HG03460 (cell line): Measurements from ENCODE around the gene ATP10B.
A peak's percentile ranks its signal among the peaks of the same experiment; 100 is the strongest.
"Not testable (repeated sequence)": the region's sequence is repeated elsewhere in the genome, so short reads cannot be mapped to it uniquely, and the experiment has no call there.

Experiments
- ATAC-seq: cut with Tn5 transposase; IDR thresholded peaks from one replicate; pipeline ENCODE4 v1.9.1; 2021; ENCODE audit not compliant: unreplicated experiment

The ATP10B gene

DNA sequence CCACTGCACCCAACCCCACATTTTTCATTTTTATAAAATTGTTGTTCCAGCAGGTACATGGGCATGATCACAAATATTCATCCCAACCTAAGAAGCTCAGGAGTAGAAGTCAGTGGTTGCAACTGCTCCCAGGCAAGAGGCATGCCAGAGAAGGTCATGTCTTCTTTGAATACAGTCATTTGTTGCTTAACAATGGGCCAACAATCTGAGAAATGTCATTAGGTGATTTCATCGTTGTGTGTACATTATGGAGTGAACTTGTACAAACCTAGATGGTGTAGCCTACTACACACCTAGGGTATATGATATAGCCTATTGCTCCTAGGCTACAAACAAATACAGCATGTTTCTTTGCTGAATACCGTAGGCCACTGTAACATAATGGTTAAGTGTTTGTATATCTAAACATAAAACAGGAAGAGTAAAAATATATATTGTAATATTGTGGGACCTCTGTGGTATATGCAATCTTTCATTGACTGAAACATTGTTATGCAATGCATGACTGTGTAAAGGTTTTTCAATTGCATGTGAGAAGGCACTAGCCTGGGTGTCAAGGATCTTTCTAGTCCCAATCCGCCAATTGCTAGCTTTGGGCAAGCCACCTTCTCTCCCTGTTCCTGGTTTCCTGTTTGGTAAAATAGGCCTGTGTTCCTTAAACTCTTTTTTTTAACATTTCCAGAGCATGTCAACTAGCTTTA is 27.6 kb downstream of the ATP10B start:
- ATAC-seq: no peak

DNA sequence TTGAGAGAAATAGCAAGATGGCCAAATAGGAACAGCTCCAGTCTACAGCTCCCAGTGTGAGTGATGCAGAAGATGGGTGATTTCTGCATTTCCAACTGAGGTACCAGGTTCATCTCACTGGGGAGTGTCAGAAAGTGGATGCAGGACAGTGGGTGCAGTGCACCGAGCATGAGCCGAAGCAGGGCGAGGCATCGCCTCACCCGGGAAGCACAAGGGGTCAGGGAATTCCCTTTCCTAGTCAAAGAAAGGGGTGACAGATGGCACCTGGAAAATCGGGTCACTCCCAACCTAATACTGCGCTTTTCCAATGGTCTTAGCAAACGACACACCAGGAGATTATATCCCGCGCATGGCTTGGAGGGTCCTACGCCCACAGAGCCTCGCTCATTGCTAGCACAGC is 39.0 kb downstream of the ATP10B start:
- not testable (repeated sequence) for ATAC-seq

DNA sequence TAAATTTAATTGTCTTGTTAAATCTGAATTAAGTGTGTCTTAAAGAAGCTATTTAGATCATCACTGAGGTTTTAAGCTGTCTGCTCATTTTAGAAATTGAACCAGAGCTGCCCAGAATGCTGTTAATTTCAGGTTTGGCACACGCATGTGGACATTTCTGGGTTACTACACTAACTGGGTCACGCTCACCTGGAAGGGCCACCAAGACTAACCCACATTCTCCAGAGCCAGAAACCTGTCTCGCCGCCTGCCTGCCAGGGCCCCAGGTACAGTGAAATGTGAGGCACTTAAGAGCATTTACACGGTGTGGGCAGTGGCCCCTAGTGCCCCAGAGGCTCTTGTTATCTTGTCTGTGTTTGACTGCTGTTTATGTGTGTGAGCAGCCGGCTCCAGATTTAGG is 46.6 kb downstream of the ATP10B start:
- ATAC-seq: no peak

DNA sequence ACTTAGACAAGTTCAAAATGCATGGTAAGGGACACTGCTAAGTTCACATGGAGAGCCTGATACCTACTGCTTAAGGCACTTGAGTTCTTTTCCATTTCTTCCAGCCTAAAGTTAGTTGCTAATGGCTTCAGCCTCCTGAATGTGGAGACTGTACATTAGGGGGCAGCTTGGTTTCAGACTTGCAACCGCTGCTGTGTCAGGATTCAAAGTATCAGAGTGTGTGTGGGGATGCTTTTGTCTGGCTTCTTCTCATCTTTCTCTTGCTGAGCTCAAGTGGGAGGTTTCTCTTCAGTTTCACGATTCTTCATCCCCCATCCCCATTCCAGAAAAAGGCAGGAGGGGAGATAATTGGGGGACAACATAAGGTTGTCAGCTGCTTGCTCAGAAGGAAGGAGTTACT is 49.4 kb downstream of the ATP10B start:
- ATAC-seq: no peak

DNA sequence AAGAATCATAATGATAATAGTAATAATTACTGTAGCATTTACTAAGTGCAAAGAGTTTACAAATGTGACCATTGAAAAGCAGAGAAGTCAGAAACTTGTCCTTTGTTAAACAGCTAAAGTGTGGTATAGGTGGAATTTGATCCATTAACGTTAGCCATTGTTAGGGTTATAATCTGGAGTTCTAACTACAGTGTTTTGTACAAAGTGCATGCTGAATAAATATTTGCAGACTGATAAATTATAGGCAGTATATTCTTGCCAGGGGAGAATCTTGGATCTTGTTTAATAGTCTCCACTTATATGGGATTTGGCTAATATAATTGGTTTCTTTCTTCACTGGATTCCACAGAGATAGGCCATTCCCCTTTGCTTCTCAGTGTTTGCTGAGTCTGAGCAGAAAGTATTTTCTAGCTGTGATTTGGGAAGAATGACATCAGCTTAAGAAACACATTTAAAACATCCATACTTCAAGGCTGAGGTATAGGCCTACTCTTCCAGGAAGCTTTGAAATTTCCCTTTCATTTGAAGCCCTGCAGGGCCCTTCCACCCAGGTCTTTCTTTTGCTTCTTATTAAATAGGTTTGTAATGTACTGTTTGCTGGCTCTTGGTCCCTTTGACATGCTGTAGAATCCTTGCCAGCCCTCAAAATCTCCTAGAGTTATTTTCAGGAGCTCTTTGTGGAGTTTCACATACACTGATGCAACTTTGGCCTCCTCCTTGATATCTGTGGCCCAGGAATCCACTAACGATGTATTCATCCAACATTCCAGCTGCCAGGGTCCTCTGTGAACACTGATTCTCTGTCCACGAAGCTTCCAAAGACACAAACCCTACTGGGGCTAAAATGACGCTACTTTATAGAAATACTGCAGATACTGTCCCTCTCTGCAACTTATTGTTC is 51.4 kb downstream of the ATP10B start:
- ATAC-seq: no peak

DNA sequence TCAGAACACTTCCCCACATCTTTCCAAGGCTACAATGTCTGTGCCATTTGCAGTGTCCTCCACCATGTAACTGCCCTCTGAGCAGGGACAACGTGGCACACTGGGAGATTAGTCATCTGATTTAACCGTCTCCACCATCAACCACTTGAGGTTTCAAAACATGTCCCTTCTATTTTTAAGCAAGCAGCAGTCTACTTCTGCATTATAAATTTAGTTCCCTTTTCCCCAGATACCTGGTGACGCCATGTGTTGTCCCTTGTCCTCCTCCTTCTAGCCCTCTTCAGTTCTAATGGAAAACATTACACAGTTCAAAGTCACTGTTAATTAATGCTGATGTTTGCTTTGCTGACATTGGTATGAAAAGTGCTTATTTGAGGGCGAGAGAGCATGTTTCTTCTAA is 52.8 kb downstream of the ATP10B start:
- ATAC-seq: peak; percentile 58

DNA sequence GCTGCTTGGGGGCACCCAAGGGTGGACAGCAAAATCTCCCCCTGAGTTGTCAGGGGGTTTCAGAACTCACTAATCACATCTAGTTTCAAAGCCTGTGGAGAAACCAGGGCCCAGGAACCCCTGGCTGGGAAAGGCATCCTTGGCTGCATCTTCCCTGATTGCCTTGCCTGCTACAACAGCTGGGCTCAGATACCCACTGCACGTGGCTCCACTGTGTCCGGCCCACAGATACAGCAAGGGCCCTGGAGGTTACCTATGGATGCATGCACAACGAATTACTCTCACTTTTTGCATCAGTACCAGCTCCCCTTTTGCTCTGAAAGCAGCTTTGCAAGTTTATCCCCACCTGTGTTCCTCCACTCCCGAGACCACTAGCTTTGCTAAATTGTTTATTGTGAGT is 55.0 kb downstream of the ATP10B start:
- no peak for ATAC-seq

DNA sequence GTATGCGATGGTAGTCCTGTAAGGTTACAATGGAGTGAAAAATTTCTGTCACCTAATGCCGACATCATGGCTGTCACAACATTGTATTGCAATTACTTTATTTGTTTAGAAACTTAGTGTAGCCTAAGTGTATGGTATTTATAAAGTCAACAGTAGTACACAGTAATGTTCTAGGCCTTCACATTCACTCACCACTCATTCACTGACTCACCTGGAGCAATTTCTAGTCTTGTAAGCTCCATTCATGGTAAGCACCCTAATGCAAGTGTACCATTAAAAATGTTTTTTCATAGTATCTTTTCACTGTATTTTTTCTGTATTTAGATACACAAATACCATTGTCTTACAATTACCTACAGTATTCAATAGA is 58.5 kb downstream of the ATP10B start:
- no peak for ATAC-seq

DNA sequence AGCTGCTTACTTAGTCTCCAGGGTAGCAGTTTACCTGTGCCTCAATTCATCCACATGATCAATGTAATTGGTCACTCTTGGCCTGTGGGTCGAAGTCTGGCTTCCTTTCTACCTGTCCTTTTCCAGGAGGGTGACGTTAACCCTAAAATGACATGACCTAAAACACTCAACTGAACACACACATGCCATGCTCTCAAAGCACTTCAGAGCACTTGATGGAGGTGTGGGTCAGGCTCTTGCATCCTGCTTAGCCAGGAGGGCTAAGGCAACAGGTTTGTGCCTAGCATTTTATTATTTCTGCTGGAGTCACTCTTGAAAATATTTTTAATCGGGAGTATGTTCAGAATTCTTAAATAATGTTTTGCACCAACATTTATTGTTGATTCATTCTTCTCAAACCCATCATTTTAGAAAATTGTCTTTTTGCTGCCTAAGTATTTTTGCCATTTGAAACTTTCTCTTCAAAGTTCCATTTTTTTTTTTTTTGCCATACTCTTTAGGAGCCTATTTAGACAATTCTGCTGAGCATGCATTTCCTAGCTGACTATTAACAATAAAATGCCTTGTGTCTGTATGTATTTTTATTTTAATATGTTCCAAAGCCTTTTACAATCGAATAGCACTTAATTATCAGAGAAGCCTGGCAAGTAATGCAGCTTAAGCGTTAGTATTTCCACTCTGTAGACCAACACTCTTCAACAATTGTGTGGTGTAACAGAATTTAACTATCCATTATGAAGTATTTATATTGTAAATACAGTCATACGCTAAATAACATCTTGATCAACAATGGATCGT is 59.1 kb downstream of the ATP10B start:
- ATAC-seq: no peak

DNA sequence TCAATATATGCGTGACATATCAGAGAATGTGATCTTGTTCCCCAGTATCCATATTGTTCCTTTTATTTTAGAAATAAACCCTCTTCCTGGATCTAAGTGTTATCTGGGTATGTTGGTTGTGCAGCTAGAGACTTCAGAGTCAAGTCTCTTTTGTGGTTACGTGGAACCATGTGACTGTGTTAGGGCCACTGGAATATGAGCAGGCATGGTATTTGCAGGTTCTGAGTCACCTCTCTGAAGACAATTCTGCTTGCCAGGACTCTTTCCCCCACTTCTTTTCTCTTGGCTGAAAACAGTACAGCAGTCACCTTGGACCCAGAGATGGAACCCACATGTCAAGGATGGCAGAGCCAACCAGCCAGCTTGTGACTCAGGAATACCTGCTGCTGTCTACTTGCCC is 59.7 kb downstream of the ATP10B start:
- ATAC-seq: no peak

DNA sequence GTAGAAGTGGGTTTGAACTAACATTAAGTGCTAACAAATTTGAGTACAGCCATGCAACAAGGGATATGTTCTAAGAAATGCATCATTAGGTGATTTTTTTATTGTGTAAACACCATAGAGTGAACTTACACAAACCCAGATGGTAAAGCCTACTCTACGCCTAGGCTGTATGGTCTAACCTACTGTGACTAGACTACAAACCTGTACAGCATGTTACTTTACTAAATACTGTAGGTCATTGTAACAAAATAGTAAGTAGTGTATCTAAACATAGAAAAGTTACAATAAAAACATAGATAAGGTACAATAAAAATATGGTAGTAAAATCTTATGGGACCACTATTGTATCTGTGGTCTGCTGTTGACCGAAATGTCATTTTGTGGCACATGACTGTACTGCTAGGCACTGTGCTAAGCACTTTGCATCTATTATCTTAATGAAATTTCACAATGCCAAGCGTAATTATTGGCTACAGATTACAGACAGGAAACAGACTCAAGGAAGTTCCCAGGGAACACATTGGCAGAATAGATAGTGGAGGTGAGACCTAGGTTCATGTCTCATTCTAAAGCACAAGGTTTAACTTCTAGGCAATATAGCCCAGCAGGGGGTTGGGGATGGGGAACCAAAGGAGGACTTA is 62.7 kb downstream of the ATP10B start:
- ATAC-seq: no peak

DNA sequence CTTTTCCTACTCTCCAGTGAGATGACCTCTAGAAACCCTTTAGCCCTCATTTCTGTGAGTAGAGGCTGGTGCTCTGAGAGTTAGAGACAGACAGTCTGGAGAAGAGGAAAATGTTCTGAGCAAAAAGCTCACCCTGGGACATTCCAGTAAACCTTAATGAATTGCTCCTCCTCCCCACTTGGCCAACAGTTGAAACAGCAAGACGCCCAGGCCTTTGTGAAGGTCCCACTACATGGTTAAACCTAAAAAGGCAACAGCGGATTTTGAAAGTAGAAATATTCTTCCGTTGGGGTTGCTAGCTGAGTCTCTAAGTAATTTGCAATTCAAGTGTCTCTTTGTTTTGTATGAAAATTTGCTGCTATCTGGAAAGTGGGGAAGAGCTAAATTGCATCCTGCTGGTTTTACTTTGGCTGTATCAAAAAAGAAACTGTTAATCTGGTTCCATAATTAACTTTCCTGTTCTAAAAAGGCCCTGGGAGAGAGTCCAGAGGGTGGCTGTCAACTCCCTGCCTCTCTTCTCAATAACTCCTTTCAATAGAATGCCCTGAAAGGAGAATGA is 63.8 kb downstream of the ATP10B start:
- ATAC-seq: no peak

DNA sequence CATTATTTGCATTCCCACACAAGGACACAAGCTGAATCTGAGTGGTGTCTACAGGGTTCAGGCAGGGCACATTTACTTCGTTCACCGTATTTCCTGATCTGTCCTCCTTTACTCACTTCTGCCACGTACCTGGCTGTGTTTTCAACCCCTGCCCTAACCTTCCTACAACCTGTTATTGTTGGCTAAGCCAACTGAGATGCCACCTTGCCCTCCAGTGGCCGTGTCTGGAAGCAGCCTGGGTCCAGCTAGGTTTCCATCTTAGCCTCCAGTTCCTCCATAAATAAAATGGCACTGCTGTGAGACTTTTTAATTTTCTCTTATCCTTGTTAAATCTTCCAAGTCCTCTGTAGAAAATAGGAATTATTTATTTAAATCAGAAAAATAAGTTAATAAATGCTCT is 64.8 kb downstream of the ATP10B start:
- ATAC-seq: no peak

DNA sequence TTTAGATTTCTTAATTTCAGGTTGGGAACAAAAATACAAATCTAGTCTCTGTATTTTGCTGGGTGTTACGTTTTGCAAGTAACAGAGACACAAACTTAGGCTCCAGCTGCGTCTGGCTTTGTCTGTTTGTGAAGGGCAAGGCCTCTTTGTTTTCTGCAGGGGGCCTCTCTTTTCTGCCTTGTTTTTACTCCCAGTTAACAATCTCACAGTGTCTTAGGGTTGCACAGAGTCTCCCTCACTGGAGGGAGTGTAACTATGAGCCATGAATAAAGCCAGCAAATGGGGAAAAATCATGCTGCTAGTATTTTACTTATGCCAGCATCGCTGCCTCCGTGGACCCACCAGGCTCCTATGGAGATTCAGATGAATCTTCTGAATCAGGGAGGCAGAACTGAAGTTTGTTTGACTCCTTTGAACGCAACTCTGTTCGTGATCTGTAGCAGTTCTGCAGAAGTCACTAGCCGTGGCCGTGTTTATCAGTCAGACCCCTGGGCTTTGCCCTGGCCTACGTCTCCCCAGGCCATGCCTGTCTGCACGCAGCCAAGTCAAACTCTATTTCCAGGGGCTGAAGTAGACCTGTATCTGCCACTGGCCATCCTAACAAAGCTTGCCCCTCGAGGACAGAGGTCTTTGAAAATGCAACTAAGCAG is 77.2 kb downstream of the ATP10B start:
- no peak for ATAC-seq

DNA sequence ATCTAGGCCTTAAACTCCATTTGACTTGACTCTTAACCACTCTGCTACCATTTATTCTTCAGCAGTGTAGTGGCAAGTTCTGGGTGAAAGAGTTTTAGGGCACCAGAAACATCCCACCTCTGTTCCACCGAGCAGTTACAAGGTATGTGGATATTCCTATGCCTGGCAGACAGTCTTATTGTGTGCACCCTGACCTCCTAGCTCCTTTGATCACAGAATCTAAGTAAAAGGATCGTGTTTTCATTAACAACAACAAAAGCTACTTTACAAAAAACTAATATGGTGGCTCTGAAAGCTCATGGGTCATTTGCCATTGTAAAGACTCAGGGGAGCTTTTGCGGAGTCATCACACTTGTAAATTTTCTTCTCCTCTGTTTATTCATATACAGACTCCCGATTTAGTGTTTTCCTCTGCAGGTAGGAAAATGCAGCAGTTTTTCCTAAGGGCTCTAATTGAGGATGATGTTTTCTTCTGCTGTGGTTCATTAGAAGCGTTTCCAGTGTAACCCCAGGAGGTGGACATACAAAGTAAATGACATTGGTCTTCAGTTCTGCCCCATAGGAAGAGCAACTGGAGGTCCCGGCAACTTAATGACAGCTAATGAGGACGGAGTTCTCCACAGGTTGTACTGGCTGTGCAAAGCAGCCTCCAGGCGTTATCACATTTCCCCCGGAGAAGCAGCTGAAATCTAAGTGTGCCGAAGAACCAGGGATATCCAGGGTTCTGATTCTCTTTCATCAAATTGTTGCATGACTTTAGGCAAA is 78.2 kb downstream of the ATP10B start:
- ATAC-seq: no peak

DNA sequence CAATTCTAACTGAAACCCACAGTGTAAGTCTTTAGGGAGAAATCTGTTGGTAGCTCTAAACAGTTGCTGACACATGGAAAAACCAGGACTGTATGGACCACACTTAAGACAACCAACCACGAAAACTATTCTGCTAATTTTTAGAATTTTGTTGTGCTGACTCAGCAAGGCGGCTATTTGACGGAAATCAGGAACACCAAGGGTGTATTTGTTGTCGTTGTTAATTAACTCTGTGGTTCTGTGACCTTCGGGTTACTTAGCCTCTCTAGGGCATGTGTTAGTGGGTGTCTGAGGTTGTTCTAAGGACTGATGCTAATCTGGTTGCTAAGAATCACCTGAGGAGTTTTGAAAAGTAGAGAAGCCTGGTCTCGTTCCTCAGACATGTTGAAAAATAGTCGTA is 79.2 kb downstream of the ATP10B start:
- no peak for ATAC-seq

DNA sequence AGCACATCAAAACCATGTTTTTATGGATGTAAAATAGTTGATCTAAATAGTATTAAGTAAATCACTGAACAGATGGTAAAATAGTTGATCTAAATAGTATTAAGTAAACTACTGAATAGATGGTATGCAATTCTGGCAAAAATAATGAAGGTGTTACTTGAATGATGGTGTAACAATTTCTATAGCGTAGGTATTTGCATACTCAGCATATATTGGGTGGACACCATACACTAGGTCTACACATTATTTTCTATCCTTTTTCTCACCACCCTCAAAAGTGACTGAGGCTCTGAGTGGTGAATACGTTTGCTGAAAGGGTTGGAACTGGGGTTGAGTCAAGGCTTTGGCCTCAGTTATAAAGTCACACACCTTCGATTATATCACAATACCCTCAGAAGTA is 81.3 kb downstream of the ATP10B start:
- ATAC-seq: no peak

DNA sequence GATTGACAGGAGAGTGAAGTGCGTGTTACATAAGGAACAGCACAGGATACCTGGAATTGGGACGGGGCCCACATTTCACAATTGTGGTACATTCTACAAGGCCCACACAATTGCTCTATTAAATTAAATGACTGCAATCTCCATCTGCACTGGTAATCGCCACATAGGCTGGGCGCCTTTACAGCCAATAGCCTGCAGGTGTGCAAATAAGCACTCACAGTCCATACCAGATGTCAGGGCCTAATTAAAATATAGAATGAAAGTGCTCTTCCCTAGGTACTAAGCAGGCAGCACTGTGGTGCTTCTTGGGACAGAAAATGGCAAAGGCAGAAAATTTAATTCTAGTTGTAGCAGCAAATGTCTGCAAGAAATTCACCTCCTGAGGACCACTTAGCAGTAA is 82.7 kb downstream of the ATP10B start:
- ATAC-seq: no peak

DNA sequence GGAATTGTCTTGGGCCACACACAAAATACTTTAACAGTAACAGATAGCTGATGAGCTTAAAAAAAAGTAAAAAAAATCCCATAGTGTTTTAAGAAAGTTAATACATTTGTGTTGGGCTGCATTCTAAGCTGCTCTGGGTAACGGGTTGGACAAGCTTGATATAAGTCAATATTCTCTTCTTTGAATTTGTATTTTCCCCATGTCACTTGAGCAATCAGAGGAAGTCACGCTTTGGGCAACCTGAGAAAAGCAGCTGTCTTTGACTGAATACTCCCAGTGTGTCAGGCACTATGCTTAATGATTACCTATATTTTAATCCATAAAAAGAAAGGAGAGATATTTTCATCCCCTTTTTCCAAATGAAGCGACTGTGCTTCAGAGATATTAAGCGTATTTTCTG is 84.9 kb downstream of the ATP10B start:
- no peak for ATAC-seq

DNA sequence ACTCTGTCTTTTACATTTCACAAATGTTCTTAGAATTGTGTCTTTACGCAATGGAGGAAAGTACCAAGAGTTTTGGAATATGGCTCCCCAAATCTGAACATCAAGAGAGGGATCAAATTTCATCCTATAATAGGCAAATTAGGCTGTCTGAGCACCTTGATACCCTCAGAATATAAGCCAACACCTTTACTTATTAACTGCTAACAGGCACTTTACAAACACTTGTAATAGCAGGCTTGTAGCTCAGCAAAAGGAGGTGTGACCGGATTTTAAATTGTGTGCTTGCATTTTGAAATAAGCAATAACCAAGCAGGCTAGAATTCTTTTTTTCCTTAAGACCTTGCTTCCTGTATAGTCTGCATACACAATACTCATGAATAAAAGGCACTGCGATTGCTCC is 92.0 kb downstream of the ATP10B start:
- no peak for ATAC-seq
